ENCODE data around the gene ZNF575. TPM values are rescaled to one million over a fixed set of nuclear protein-coding genes. Genes with fewer than 3 reads are reported as not detected.
A peak's percentile ranks its signal among the peaks of the same experiment; 100 is the strongest.

ZNF575 gene
- total RNA-seq: 6.5 and 6.9 TPM in 2 replicates
- long read RNA-seq: 0 reads

- H3K27ac Mint-ChIP-seq (ENCODE audit: unreplicated experiment): peak within 1 kb of the TSS; percentile 97
- TF ChIP-seq CTCF (IDR thresholded peaks at IDR 0.05): no peak
- H3K4me3 Mint-ChIP-seq (ENCODE audit: unreplicated experiment): peak within 1 kb of the TSS; percentile 88
Measured at GRCh38 chr19:43532962-43533545, at the start of gene ZNF575. ZNF575 (plus strand) TSS chr19:43533188; CDS start chr19:43534423, 1,235 bp downstream.

GRCh38 chr19:43483281-43483680 lies 49.7 kb upstream of the ZNF575 start:
- no peaks in the 10 kb centered on the region for H3K4me1 Mint-ChIP-seq (ENCODE audit: unreplicated experiment)
- TF ChIP-seq CTCF (IDR thresholded peaks at IDR 0.05): no peak
- no peak overlapping the region for H3K4me3 Mint-ChIP-seq (ENCODE audit: unreplicated experiment)
- no peaks in the 10 kb centered on the region for H3K36me3 Mint-ChIP-seq (ENCODE audit: unreplicated experiment)
- no peaks in the 10 kb centered on the region for H3K27me3 Mint-ChIP-seq (ENCODE audit: unreplicated experiment)
- no peaks in the 10 kb centered on the region for H3K9me3 Mint-ChIP-seq (ENCODE audit: unreplicated experiment)
- no peak overlapping the region for H3K27ac Mint-ChIP-seq (ENCODE audit: unreplicated experiment)
- no peak for DNase-seq (ENCODE audit: extremely low spot score, unreplicated experiment)

More at GRCh38 chr19:43532962-43533545, at the start of gene ZNF575:
- H3K9me3 Mint-ChIP-seq (ENCODE audit: unreplicated experiment): no peaks in the 10 kb centered on the region
- peaks cover 21% of the 10 kb centered on the region for H3K4me1 Mint-ChIP-seq (ENCODE audit: unreplicated experiment)
- peaks cover 7% of the 10 kb centered on the region for H3K36me3 Mint-ChIP-seq (ENCODE audit: unreplicated experiment)
- DNase-seq (ENCODE audit: extremely low spot score, unreplicated experiment): peak; percentile 96
- H3K27me3 Mint-ChIP-seq (ENCODE audit: unreplicated experiment): no peaks in the 10 kb centered on the region

GRCh38 chr19:43485951-43486350 lies 47.0 kb upstream of the ZNF575 start:
- H3K27me3 Mint-ChIP-seq (ENCODE audit: unreplicated experiment): no peaks in the 10 kb centered on the region
- DNase-seq (ENCODE audit: extremely low spot score, unreplicated experiment): no peak
- H3K4me3 Mint-ChIP-seq (ENCODE audit: unreplicated experiment): no peak overlapping the region
- H3K9me3 Mint-ChIP-seq (ENCODE audit: unreplicated experiment): no peaks in the 10 kb centered on the region
- H3K4me1 Mint-ChIP-seq (ENCODE audit: unreplicated experiment): no peaks in the 10 kb centered on the region
- no peak for TF ChIP-seq CTCF (IDR thresholded peaks at IDR 0.05)
- H3K27ac Mint-ChIP-seq (ENCODE audit: unreplicated experiment): no peak overlapping the region
- H3K36me3 Mint-ChIP-seq (ENCODE audit: unreplicated experiment): no peaks in the 10 kb centered on the region

GRCh38 chr19:43486412-43486811 lies 46.6 kb upstream of the ZNF575 start:
- TF ChIP-seq CTCF (IDR thresholded peaks at IDR 0.05): no peak
- Mint-ChIP-seq H3K27ac (ENCODE audit: unreplicated experiment) (no peak overlapping the region), H3K4me3 (ENCODE audit: unreplicated experiment) (no peak overlapping the region), H3K9me3 (ENCODE audit: unreplicated experiment) (no peaks in the 10 kb centered on the region), H3K4me1 (ENCODE audit: unreplicated experiment) (no peaks in the 10 kb centered on the region), H3K27me3 (ENCODE audit: unreplicated experiment) (no peaks in the 10 kb centered on the region), H3K36me3 (ENCODE audit: unreplicated experiment) (no peaks in the 10 kb centered on the region)
- DNase-seq (ENCODE audit: extremely low spot score, unreplicated experiment): no peak

GRCh38 chr19:43488179-43488578 lies 44.8 kb upstream of the ZNF575 start:
- Mint-ChIP-seq H3K36me3 (ENCODE audit: unreplicated experiment) (no peaks in the 10 kb centered on the region), H3K4me1 (ENCODE audit: unreplicated experiment) (no peaks in the 10 kb centered on the region), H3K9me3 (ENCODE audit: unreplicated experiment) (no peaks in the 10 kb centered on the region), H3K27ac (ENCODE audit: unreplicated experiment) (no peak overlapping the region), H3K4me3 (ENCODE audit: unreplicated experiment) (no peak overlapping the region), H3K27me3 (ENCODE audit: unreplicated experiment) (no peaks in the 10 kb centered on the region)
- no peak for TF ChIP-seq CTCF (IDR thresholded peaks at IDR 0.05)
- DNase-seq (ENCODE audit: extremely low spot score, unreplicated experiment): no peak
